Osteocyte (in vitro differentiated cells): ENCODE measurements around the gene RALGAPB. TPM values are rescaled to one million over a fixed set of nuclear protein-coding genes. Genes with fewer than 3 reads are reported as not detected.

Experiments used
- DNase-seq: peaks from one replicate; pipeline ENCODE4 v3.0.0; 2021; ENCODE audit warnings: mixed read lengths; ENCODE audit not compliant: unreplicated experiment; ENCODE audit errors: extremely low spot score
- H3K27ac Mint-ChIP-seq: one replicate; pipeline ENCODE4 v1.8.0; 2021; ENCODE audit warnings: mild to moderate bottlenecking, mixed read lengths; ENCODE audit not compliant: unreplicated experiment
- H3K27me3 Mint-ChIP-seq: one replicate; pipeline ENCODE4 v1.8.0; 2021; ENCODE audit warnings: mixed read lengths; ENCODE audit not compliant: unreplicated experiment
- H3K36me3 Mint-ChIP-seq: one replicate; pipeline ENCODE4 v1.8.0; 2021; ENCODE audit warnings: mixed read lengths; ENCODE audit not compliant: unreplicated experiment
- H3K4me1 Mint-ChIP-seq: one replicate; pipeline ENCODE4 v1.8.0; 2021; ENCODE audit warnings: mixed read lengths; ENCODE audit not compliant: unreplicated experiment
- H3K4me3 Mint-ChIP-seq: one replicate; pipeline ENCODE4 v1.8.0; 2021; ENCODE audit warnings: mild to moderate bottlenecking, moderate library complexity, mixed read lengths; ENCODE audit not compliant: unreplicated experiment
- H3K9me3 Mint-ChIP-seq: one replicate; pipeline ENCODE4 v1.8.0; 2021; ENCODE audit warnings: mixed read lengths; ENCODE audit not compliant: unreplicated experiment
- total RNA-seq: library from RNA; stranded (reverse); gene quantifications from 2 replicates; pipeline ENCODE4 v1.2.1, GENCODE V29; 2021
- TF ChIP-seq, protein P1 (sequence below): fragments of 200-600 bp; sonication (generic); IDR thresholded peaks from 2 replicates; pipeline ENCODE4 v1.5.0; 2021; ENCODE audit warnings: antibody characterized with exemption, mild to moderate bottlenecking, moderate library complexity

The RALGAPB gene
- total RNA-seq, 1 donor from 2014 or later = 36.8 TPM

DNA sequence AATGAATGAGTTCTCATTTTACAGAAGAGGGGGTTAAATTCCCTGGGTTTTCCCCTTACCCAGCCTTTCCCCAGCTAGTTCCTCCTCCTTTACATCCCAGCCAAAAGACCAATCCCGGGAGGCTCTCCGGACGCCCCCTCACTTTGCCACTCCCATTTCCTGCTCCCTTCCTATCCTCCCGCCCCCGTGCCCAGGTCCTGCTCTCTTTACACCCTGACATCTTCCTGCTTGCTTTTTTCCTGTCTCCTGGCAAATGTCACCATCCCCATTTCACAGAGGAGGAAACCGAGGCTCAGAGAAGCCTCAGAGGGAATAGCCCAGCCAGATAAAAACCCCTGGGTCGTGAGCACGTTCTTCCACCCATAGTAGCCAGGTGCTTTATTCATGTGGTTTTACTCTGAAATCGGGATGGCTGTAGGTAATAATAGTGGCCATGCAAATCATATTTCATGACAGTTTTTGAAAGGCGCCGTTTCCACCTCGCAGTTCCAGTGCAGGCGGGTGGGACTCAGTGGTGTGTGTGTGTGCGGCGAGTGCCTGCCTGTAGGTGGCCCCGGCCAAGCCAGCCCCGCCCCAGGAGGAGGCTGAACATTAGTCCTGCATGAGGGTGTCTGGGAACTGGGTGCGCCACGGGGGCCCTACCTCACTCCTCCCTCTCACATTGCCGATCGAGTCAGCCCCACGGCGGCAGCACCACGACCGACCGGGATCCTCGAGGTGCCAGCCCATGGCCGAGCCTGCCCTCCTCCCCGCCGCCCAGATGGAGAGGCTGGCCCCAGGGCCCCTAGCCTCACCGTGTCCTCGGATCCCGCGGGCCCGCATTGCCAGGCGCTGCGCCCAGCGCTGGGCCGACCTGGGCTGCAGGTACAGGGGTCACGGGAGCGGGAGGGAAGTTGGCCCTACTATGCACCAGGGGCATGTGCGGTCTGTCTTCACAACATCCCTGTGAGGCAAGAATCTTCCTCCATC lies 128.9 kb downstream of the RALGAPB start, which contains the start of gene ARHGAP40:
ARHGAP40 (plus strand) TSS at position 594 of the 969 bp plus-strand sequence.
- Mint-ChIP-seq H3K4me1 (peaks cover 3% of the 10 kb centered on the region), H3K27ac (no peak within 1 kb of the TSS), H3K27me3 (peaks cover 52% of the 10 kb centered on the region), H3K4me3 (no peak within 1 kb of the TSS), H3K36me3 (no peaks in the 10 kb centered on the region), H3K9me3 (no peaks in the 10 kb centered on the region)
- DNase-seq = no peak
- TF ChIP-seq, protein P1, sequence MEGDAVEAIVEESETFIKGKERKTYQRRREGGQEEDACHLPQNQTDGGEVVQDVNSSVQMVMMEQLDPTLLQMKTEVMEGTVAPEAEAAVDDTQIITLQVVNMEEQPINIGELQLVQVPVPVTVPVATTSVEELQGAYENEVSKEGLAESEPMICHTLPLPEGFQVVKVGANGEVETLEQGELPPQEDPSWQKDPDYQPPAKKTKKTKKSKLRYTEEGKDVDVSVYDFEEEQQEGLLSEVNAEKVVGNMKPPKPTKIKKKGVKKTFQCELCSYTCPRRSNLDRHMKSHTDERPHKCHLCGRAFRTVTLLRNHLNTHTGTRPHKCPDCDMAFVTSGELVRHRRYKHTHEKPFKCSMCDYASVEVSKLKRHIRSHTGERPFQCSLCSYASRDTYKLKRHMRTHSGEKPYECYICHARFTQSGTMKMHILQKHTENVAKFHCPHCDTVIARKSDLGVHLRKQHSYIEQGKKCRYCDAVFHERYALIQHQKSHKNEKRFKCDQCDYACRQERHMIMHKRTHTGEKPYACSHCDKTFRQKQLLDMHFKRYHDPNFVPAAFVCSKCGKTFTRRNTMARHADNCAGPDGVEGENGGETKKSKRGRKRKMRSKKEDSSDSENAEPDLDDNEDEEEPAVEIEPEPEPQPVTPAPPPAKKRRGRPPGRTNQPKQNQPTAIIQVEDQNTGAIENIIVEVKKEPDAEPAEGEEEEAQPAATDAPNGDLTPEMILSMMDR = no peak

GRCh38 chr20:38602185-38602581 lies 129.5 kb downstream of the RALGAPB start:
- no peak overlapping the region for H3K4me3 Mint-ChIP-seq
- no peaks in the 10 kb centered on the region for H3K36me3 Mint-ChIP-seq
- peaks cover 48% of the 10 kb centered on the region for H3K27me3 Mint-ChIP-seq
- H3K9me3 Mint-ChIP-seq = no peaks in the 10 kb centered on the region
- H3K4me1 Mint-ChIP-seq = peaks cover 3% of the 10 kb centered on the region
- TF ChIP-seq, protein P1 = no peak
- H3K27ac Mint-ChIP-seq = no peak overlapping the region
- no peak for DNase-seq

DNA sequence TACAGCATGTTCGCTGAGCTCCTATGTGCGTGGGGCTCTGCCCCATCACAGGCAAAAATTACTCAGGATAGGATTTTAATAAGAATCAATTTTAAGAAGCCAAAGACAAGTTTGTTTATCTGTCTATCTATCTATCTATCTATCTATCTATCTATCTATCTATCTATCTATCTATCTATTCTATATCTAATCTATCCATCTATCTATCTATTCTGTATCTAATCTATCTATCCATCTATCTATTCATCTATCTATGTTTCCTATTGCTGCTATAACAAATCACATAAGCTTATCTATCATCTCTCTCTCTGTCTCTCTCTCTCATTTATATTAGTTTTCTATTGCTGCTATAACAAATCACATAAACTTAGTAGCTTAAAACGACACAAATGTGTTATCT lies 130.6 kb downstream of the RALGAPB start:
- TF ChIP-seq, protein P1 = no peak
- H3K9me3 Mint-ChIP-seq = no peaks in the 10 kb centered on the region
- H3K4me1 Mint-ChIP-seq = peaks cover 3% of the 10 kb centered on the region
- no peaks in the 10 kb centered on the region for H3K36me3 Mint-ChIP-seq
- no peak overlapping the region for H3K27ac Mint-ChIP-seq
- peaks cover 47% of the 10 kb centered on the region for H3K27me3 Mint-ChIP-seq
- no peak for DNase-seq
- no peak overlapping the region for H3K4me3 Mint-ChIP-seq

DNA sequence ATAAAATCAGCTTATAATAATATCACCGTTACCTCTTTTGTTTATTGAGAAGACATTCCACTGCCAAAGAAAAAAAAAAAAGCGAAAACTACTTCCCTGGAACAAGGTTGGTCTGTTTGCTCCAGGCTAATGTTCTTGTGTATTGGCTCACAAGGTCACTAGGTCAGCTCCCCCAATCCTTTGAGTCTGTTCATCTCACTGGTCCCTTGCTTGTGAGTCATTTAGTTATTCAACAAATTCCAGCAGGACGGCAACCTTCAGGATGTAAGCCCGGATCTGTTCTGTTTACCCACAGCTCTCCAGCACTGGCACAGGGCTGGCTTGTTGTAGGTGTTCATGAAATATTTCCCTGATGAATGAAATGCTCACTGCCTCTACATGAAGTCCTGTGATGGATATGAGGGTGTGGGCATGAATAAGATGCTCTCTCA lies 132.2 kb downstream of the RALGAPB start:
- no peak for DNase-seq
- no peaks in the 10 kb centered on the region for H3K9me3 Mint-ChIP-seq
- H3K4me1 Mint-ChIP-seq = peaks cover 3% of the 10 kb centered on the region
- TF ChIP-seq, protein P1 = no peak
- H3K36me3 Mint-ChIP-seq = no peaks in the 10 kb centered on the region
- H3K27ac Mint-ChIP-seq = no peak overlapping the region
- H3K27me3 Mint-ChIP-seq = peaks cover 47% of the 10 kb centered on the region
- H3K4me3 Mint-ChIP-seq = no peak overlapping the region

DNA sequence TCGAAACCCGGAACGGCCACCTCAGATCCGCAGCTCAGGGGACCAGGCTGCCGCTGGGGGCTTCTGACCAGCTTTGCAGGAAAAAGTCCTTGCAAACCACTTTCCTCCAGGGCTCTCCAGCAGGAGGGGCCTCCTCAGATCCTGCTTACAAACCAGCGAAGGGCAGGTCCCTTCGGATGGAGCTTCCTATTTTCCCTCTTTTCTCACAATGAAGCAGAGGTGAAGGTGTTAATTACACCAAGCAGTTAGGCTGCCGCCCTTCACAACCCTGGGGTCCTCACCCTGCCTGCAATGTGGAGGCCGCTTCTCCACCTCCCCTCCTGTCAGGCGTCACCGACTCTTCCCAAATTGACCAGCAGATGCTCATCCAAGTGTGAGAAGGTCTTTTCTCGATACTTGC lies 134.7 kb downstream of the RALGAPB start:
- H3K4me1 Mint-ChIP-seq = peaks cover 3% of the 10 kb centered on the region
- H3K9me3 Mint-ChIP-seq = no peaks in the 10 kb centered on the region
- no peak overlapping the region for H3K4me3 Mint-ChIP-seq
- no peak for DNase-seq
- TF ChIP-seq, protein P1 = no peak
- H3K36me3 Mint-ChIP-seq = no peaks in the 10 kb centered on the region
- H3K27ac Mint-ChIP-seq = no peak overlapping the region
- H3K27me3 Mint-ChIP-seq = peaks cover 45% of the 10 kb centered on the region
